ENCODE results near the gene PNO1.

DNA sequence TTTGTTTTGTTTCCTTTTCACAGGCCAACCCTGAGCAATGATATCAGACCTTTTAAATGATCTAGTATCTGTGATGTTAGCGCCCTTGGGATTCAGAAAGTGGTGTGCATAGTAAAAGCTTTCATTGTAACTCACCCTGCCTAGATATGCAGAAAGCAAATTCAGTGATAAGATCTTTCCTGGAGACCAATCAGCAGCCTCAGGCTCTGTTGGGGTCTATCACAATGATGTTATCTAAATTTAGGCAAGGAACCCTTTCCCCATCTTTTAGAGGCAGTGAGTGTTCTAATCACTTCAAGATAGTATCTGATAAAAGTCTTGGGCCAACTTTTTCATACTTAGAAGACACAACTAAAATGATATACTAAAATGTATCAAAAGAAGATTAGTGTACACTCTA lies 23.6 kb upstream of the PNO1 start:
- TF ChIP-seq POLR2AphosphoS5 (IDR thresholded peaks at IDR 0.05) (no peak), POLR2A (IDR thresholded peaks at IDR 0.05) (no peak), EP300 (IDR thresholded peaks at IDR 0.05) (no peak)
- TF ChIP-seq, protein P1, sequence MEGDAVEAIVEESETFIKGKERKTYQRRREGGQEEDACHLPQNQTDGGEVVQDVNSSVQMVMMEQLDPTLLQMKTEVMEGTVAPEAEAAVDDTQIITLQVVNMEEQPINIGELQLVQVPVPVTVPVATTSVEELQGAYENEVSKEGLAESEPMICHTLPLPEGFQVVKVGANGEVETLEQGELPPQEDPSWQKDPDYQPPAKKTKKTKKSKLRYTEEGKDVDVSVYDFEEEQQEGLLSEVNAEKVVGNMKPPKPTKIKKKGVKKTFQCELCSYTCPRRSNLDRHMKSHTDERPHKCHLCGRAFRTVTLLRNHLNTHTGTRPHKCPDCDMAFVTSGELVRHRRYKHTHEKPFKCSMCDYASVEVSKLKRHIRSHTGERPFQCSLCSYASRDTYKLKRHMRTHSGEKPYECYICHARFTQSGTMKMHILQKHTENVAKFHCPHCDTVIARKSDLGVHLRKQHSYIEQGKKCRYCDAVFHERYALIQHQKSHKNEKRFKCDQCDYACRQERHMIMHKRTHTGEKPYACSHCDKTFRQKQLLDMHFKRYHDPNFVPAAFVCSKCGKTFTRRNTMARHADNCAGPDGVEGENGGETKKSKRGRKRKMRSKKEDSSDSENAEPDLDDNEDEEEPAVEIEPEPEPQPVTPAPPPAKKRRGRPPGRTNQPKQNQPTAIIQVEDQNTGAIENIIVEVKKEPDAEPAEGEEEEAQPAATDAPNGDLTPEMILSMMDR (IDR thresholded peaks at IDR 0.05) = no peak

Measured in stomach (tissue), 4 donors.